HEK293 (cell line): ENCODE measurements around the gene MICAL3.

Experiments used
- GLI2 ChIP-seq: fragments of 450-650 bp; formaldehyde crosslinking; IDR thresholded peaks from 2 replicates; pipeline ENCODE4; 2017; ENCODE audit warnings: missing biosample characterization, missing genetic modification characterization, low read depth, borderline replicate concordance
- MYNN ChIP-seq: fragments of 450-650 bp; formaldehyde crosslinking; IDR thresholded peaks from 2 replicates; pipeline ENCODE4 v1.5.1; 2016; ENCODE audit warnings: missing biosample characterization, missing genetic modification characterization, borderline replicate concordance
- MZF1 ChIP-seq: fragments of 450-650 bp; formaldehyde crosslinking; IDR thresholded peaks from 2 replicates; pipeline ENCODE4 v1.5.1; 2017; ENCODE audit warnings: missing biosample characterization, missing genetic modification characterization, borderline replicate concordance
- RBAK ChIP-seq: fragments of 450-650 bp; formaldehyde crosslinking; IDR thresholded peaks from 2 replicates; pipeline ENCODE4 v1.5.1; 2016; ENCODE audit warnings: missing biosample characterization, missing genetic modification characterization
- ZBTB1 ChIP-seq: fragments of 450-650 bp; formaldehyde crosslinking; IDR thresholded peaks from 2 replicates; pipeline ENCODE4 v1.5.1; 2016; ENCODE audit warnings: missing biosample characterization, missing genetic modification characterization
- ZBTB21 ChIP-seq: fragments of 450-650 bp; formaldehyde crosslinking; IDR thresholded peaks from 2 replicates; pipeline ENCODE4 v1.5.1; 2017; ENCODE audit warnings: missing biosample characterization, missing genetic modification characterization
- ZBTB8A ChIP-seq: fragments of 450-650 bp; formaldehyde crosslinking; IDR thresholded peaks from 2 replicates; pipeline ENCODE4 v1.5.1; 2016; ENCODE audit warnings: missing biosample characterization, missing genetic modification characterization
- ZFP37 ChIP-seq: fragments of 450-650 bp; formaldehyde crosslinking; IDR thresholded peaks from 2 replicates; pipeline ENCODE4 v1.5.1; 2016; ENCODE audit warnings: missing biosample characterization, missing genetic modification characterization
- ZNF121 ChIP-seq: fragments of 450-650 bp; formaldehyde crosslinking; IDR thresholded peaks from 2 replicates; pipeline ENCODE4 v1.5.1; 2016; ENCODE audit warnings: missing biosample characterization, missing genetic modification characterization
- ZNF140 ChIP-seq: fragments of 450-650 bp; formaldehyde crosslinking; IDR thresholded peaks from 2 replicates; pipeline ENCODE4 v1.5.1; 2016; ENCODE audit warnings: missing biosample characterization, missing genetic modification characterization
- ZNF146 ChIP-seq: fragments of 450-650 bp; formaldehyde crosslinking; IDR thresholded peaks from 2 replicates; pipeline ENCODE4 v1.5.1; 2016; ENCODE audit warnings: missing biosample characterization, missing genetic modification characterization
- ZNF155 ChIP-seq: fragments of 450-650 bp; formaldehyde crosslinking; IDR thresholded peaks from 2 replicates; pipeline ENCODE4 v1.5.1; 2016; ENCODE audit warnings: missing biosample characterization, missing genetic modification characterization
- ZNF19 ChIP-seq: fragments of 450-650 bp; formaldehyde crosslinking; IDR thresholded peaks from 2 replicates; pipeline ENCODE4; 2016; ENCODE audit warnings: missing biosample characterization, missing genetic modification characterization, low read depth
- ZNF223 ChIP-seq: fragments of 450-650 bp; formaldehyde crosslinking; IDR thresholded peaks from 2 replicates; pipeline ENCODE4 v1.5.1; 2016; ENCODE audit warnings: missing biosample characterization, missing genetic modification characterization
- ZNF266 ChIP-seq: fragments of 450-650 bp; formaldehyde crosslinking; IDR thresholded peaks from 2 replicates; pipeline ENCODE4 v1.5.1; 2016; ENCODE audit warnings: missing biosample characterization, missing genetic modification characterization, low read depth
- ZNF292 ChIP-seq: fragments of 450-650 bp; formaldehyde crosslinking; IDR thresholded peaks from 2 replicates; pipeline ENCODE4 v1.5.1; 2016; ENCODE audit warnings: low read depth, missing biosample characterization, missing genetic modification characterization, borderline replicate concordance
- ZNF341 ChIP-seq: fragments of 450-650 bp; formaldehyde crosslinking; IDR thresholded peaks from 2 replicates; pipeline ENCODE4; 2016; ENCODE audit warnings: low read depth, missing biosample characterization, missing genetic modification characterization
- ZNF394 ChIP-seq: fragments of 450-650 bp; formaldehyde crosslinking; IDR thresholded peaks from 2 replicates; pipeline ENCODE4 v1.5.1; 2016; ENCODE audit warnings: missing biosample characterization, missing genetic modification characterization, mild to moderate bottlenecking, moderate library complexity, borderline replicate concordance
- ZNF433 ChIP-seq: fragments of 450-650 bp; formaldehyde crosslinking; IDR thresholded peaks from 2 replicates; pipeline ENCODE4 v1.5.1; 2016; ENCODE audit warnings: missing biosample characterization, missing genetic modification characterization, low read depth
- ZNF510 ChIP-seq: fragments of 450-650 bp; formaldehyde crosslinking; IDR thresholded peaks from 2 replicates; pipeline ENCODE4 v1.5.1; 2018; ENCODE audit warnings: mild to moderate bottlenecking, missing genetic modification characterization, missing biosample characterization; ENCODE audit not compliant: insufficient replicate concordance
- ZNF514 ChIP-seq: fragments of 450-650 bp; formaldehyde crosslinking; IDR thresholded peaks from 2 replicates; pipeline ENCODE4 v1.5.1; 2016; ENCODE audit warnings: missing biosample characterization, missing genetic modification characterization
- ZNF530 ChIP-seq: fragments of 450-650 bp; formaldehyde crosslinking; IDR thresholded peaks from 2 replicates; pipeline ENCODE4 v1.5.1; 2016; ENCODE audit warnings: low read depth, missing biosample characterization, missing genetic modification characterization
- ZNF555 ChIP-seq: fragments of 450-650 bp; formaldehyde crosslinking; conservative IDR thresholded peaks from 2 replicates; pipeline ENCODE4 v1.5.1; 2017; ENCODE audit warnings: missing biosample characterization, mild to moderate bottlenecking, missing genetic modification characterization, inconsistent platforms
- ZNF558 ChIP-seq: fragments of 450-650 bp; formaldehyde crosslinking; IDR thresholded peaks from 2 replicates; pipeline ENCODE4 v1.5.1; 2016; ENCODE audit warnings: missing biosample characterization, missing genetic modification characterization
- ZNF560 ChIP-seq: fragments of 450-650 bp; formaldehyde crosslinking; IDR thresholded peaks from 2 replicates; pipeline ENCODE4 v1.5.1; 2017; ENCODE audit warnings: missing biosample characterization, missing genetic modification characterization, borderline replicate concordance
- ZNF623 ChIP-seq: fragments of 450-650 bp; formaldehyde crosslinking; IDR thresholded peaks from 2 replicates; pipeline ENCODE4 v1.5.1; 2016; ENCODE audit warnings: missing biosample characterization, missing genetic modification characterization
- ZNF629 ChIP-seq: fragments of 450-650 bp; formaldehyde crosslinking; IDR thresholded peaks from 2 replicates; pipeline ENCODE4 v1.5.1; 2017; ENCODE audit warnings: missing biosample characterization, missing genetic modification characterization
- ZNF664 ChIP-seq: fragments of 450-650 bp; formaldehyde crosslinking; IDR thresholded peaks from 2 replicates; pipeline ENCODE4 v1.5.1; 2016; ENCODE audit warnings: missing biosample characterization, missing genetic modification characterization
- TF ChIP-seq, protein P1 (sequence below): fragments of 450-650 bp; formaldehyde crosslinking; IDR thresholded peaks from 2 replicates; pipeline ENCODE4 v1.5.1; 2016; ENCODE audit warnings: missing biosample characterization, missing genetic modification characterization
- TF ChIP-seq, protein P2 (sequence below): fragments of 450-650 bp; formaldehyde crosslinking; IDR thresholded peaks from 2 replicates; pipeline ENCODE4 v1.5.1; 2016; ENCODE audit warnings: missing biosample characterization, missing genetic modification characterization
- TF ChIP-seq, protein P3 (sequence below): fragments of 450-650 bp; formaldehyde crosslinking; IDR thresholded peaks from 2 replicates; pipeline ENCODE4 v1.5.1; 2016; ENCODE audit warnings: missing biosample characterization, missing genetic modification characterization

The MICAL3 gene

DNA sequence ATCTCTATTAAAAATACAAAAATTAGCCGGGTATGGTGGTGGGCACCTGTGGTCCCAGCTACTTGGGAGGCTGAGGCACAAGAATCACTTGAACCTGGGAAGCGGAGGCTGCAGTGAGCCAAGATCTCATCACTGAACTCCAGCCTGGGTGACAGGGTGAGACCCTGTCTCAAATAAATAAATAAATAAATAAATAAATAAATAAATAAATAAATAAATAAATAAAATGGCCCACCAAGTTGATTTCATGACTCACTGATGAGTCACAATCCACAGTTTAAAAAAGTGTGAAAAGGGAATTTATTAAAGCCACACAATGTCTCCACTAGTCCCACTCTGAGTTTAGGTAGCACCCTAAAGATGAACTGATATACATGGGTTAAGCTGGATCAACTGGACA lies 3.6 kb downstream of the MICAL3 start (continued):
- peak; percentile 99 for TF ChIP-seq ZNF394 (tag by site-specific recombination)
- 0 out of 2 replicates have a peak, but pooled peaks have one; percentile 36 for TF ChIP-seq ZNF155 (tag by site-specific recombination)
- TF ChIP-seq ZNF530 (tag by site-specific recombination), result peak; percentile 55; the same call in 1 of the 2 replicates
- TF ChIP-seq ZNF341 (tag by site-specific recombination), result 0 out of 2 replicates have a peak, but pooled peaks have one; percentile 17
- peak; percentile 66 for TF ChIP-seq ZBTB21 (tag by site-specific recombination)
- peak; percentile 48; the same call in 1 of the 2 replicates for TF ChIP-seq MYNN (tag by site-specific recombination)
- TF ChIP-seq ZNF510 (tag by site-specific recombination), result peak; percentile 87
- peak; percentile 76; the same call in 1 of the 2 replicates for TF ChIP-seq ZNF514 (tag by site-specific recombination)
- peak; percentile 88 for TF ChIP-seq ZNF560 (tag by site-specific recombination)
- peak; percentile 90 for TF ChIP-seq ZNF623 (tag by site-specific recombination)
- peak; percentile 93 for TF ChIP-seq ZNF558 (tag by site-specific recombination)
- TF ChIP-seq, protein P1, sequence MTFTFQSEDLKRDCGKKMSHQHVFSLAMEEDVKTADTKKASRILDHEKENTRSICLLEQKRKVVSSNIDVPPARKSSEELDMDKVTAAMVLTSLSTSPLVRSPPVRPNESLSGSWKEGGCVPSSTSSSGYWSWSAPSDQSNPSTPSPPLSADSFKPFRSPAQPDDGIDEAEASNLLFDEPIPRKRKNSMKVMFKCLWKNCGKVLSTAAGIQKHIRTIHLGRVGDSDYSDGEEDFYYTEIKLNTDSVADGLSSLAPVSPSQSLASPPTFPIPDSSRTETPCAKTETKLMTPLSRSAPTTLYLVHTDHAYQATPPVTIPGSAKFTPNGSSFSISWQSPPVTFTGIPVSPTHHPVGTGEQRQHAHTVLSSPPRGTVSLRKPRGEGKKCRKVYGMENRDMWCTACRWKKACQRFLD (tag by site-specific recombination), result 0 out of 2 replicates have a peak, but pooled peaks have one; percentile 55
- peak; percentile 88 for TF ChIP-seq ZBTB8A (tag by site-specific recombination)
- peak; percentile 98 for TF ChIP-seq ZNF555
- peak; percentile 94 for TF ChIP-seq ZNF19
- TF ChIP-seq ZNF664 (tag by site-specific recombination), result peak; percentile 90
- TF ChIP-seq, protein P2, sequence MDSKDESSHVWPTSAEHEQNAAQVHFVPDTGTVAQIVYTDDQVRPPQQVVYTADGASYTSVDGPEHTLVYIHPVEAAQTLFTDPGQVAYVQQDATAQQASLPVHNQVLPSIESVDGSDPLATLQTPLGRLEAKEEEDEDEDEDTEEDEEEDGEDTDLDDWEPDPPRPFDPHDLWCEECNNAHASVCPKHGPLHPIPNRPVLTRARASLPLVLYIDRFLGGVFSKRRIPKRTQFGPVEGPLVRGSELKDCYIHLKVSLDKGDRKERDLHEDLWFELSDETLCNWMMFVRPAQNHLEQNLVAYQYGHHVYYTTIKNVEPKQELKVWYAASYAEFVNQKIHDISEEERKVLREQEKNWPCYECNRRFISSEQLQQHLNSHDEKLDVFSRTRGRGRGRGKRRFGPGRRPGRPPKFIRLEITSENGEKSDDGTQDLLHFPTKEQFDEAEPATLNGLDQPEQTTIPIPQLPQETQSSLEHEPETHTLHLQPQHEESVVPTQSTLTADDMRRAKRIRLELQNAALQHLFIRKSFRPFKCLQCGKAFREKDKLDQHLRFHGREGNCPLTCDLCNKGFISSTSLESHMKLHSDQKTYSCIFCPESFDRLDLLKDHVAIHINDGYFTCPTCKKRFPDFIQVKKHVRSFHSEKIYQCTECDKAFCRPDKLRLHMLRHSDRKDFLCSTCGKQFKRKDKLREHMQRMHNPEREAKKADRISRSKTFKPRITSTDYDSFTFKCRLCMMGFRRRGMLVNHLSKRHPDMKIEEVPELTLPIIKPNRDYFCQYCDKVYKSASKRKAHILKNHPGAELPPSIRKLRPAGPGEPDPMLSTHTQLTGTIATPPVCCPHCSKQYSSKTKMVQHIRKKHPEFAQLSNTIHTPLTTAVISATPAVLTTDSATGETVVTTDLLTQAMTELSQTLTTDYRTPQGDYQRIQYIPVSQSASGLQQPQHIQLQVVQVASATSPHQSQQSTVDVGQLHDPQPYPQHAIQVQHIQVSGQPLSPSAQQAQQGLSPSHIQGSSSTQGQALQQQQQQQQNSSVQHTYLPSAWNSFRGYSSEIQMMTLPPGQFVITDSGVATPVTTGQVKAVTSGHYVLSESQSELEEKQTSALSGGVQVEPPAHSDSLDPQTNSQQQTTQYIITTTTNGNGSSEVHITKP (tag by site-specific recombination), result 0 out of 2 replicates have a peak, but pooled peaks have one; percentile 28
- TF ChIP-seq ZNF292 (tag by site-specific recombination), result peak; percentile 94
- TF ChIP-seq, protein P3, sequence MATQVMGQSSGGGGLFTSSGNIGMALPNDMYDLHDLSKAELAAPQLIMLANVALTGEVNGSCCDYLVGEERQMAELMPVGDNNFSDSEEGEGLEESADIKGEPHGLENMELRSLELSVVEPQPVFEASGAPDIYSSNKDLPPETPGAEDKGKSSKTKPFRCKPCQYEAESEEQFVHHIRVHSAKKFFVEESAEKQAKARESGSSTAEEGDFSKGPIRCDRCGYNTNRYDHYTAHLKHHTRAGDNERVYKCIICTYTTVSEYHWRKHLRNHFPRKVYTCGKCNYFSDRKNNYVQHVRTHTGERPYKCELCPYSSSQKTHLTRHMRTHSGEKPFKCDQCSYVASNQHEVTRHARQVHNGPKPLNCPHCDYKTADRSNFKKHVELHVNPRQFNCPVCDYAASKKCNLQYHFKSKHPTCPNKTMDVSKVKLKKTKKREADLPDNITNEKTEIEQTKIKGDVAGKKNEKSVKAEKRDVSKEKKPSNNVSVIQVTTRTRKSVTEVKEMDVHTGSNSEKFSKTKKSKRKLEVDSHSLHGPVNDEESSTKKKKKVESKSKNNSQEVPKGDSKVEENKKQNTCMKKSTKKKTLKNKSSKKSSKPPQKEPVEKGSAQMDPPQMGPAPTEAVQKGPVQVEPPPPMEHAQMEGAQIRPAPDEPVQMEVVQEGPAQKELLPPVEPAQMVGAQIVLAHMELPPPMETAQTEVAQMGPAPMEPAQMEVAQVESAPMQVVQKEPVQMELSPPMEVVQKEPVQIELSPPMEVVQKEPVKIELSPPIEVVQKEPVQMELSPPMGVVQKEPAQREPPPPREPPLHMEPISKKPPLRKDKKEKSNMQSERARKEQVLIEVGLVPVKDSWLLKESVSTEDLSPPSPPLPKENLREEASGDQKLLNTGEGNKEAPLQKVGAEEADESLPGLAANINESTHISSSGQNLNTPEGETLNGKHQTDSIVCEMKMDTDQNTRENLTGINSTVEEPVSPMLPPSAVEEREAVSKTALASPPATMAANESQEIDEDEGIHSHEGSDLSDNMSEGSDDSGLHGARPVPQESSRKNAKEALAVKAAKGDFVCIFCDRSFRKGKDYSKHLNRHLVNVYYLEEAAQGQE (tag by site-specific recombination), result peak; percentile 79
- TF ChIP-seq ZNF121 (tag by site-specific recombination), result peak; percentile 63; the same call in 1 of the 2 replicates
- TF ChIP-seq ZNF140 (tag by site-specific recombination), result peak; percentile 78; the same call in 1 of the 2 replicates
- TF ChIP-seq ZNF146 (tag by site-specific recombination), result peak; percentile 16; the same call in 1 of the 2 replicates
- TF ChIP-seq ZBTB1 (tag by site-specific recombination), result peak; percentile 73; the same call in 1 of the 2 replicates
- peak; percentile 25; the same call in 1 of the 2 replicates for TF ChIP-seq MZF1 (tag by site-specific recombination)
- peak; percentile 90 for TF ChIP-seq ZNF266 (tag by site-specific recombination)
- peak; percentile 76 for TF ChIP-seq ZNF629 (tag by site-specific recombination)
- 0 out of 2 replicates have a peak, but pooled peaks have one; percentile 49 for TF ChIP-seq RBAK (tag by site-specific recombination)
- TF ChIP-seq ZFP37, result peak; percentile 94
- TF ChIP-seq GLI2 (tag by site-specific recombination), result peak; percentile 88; the same call in 1 of the 2 replicates
- TF ChIP-seq ZNF433 (tag by site-specific recombination), result peak; percentile 88
- 0 out of 2 replicates have a peak, but pooled peaks have one; percentile 33 for TF ChIP-seq ZNF223 (tag by site-specific recombination)
